PC-3 (cell line): ENCODE measurements around the gene HLA-DPA1. TPM values are rescaled to one million over a fixed set of nuclear protein-coding genes. Genes with fewer than 3 reads are reported as not detected.

Source experiments
- ATAC-seq: fragments of 200-7000 bp; cut with Tn5 transposase; 2 replicates; pipeline ENCODE4 v1.9.1; 2020; ENCODE audit warnings: mild to moderate bottlenecking, moderate library complexity
- BruUV-seq: library from RNA; stranded (reverse); fragments of 400-500 nt; replicated peaks from 2 replicates; lab custom pipeline; 2021; lab: Mats Ljungman, UMichigan
- CTCF ChIA-PET: fragments of 300-600 bp; sonication (Branson Sonifier 250); formaldehyde crosslinking; loops from one replicate; lab custom pipeline; 2022; ENCODE audit warnings: antibody characterized with exemption; lab: Charles Lee
- POLR2A ChIA-PET: fragments of 300-600 bp; sonication (Branson Sonifier 250); formaldehyde crosslinking; loops from one replicate; lab custom pipeline; 2022; ENCODE audit warnings: antibody characterized with exemption; ENCODE audit not compliant: unreplicated experiment; lab: Charles Lee
- DNase-seq: peaks from one replicate; pipeline ENCODE4 v3.0.0-alpha.2; 2015
- H2AFZ ChIP-seq: fragments of 300-600 bp; sonication (generic); 2 replicates; pipeline ENCODE4 v1.6.0; 2016; ENCODE audit warnings: antibody characterized with exemption, low read length
- H3F3A ChIP-seq: fragments of 300-600 bp; sonication (generic); one replicate; pipeline ENCODE4 v1.6.0; 2017; ENCODE audit warnings: antibody characterized with exemption, low read length, control low read depth, mild to moderate bottlenecking; ENCODE audit not compliant: unreplicated experiment
- H3K27ac ChIP-seq: fragments of 300-600 bp; sonication (generic); 2 replicates; pipeline ENCODE4 v1.5.1; 2016; ENCODE audit warnings: mild to moderate bottlenecking, low read length
- H3K27me3 ChIP-seq: fragments of 300-600 bp; sonication (generic); 2 replicates; pipeline ENCODE4 v1.6.1; 2016; ENCODE audit warnings: low read length, mixed read lengths
- H3K36me3 ChIP-seq: fragments of 300-600 bp; sonication (generic); 2 replicates; pipeline ENCODE4 v1.6.1; 2016; ENCODE audit warnings: low read depth, mixed run types, low read length, mixed read lengths
- H3K4me1 ChIP-seq: fragments of 300-600 bp; sonication (generic); 2 replicates; pipeline ENCODE4 v1.5.1; 2016; ENCODE audit warnings: low read length; ENCODE audit not compliant: insufficient read depth
- H3K4me2 ChIP-seq: fragments of 300-600 bp; sonication (generic); 2 replicates; pipeline ENCODE4 v1.6.0; 2016; ENCODE audit warnings: low read length
- H3K4me3 ChIP-seq: fragments of 300-600 bp; sonication (generic); 2 replicates; pipeline ENCODE4 v1.5.1; 2016; ENCODE audit warnings: mild to moderate bottlenecking, low read length, mixed read lengths
- H3K79me2 ChIP-seq: fragments of 300-600 bp; sonication (generic); 2 replicates; pipeline ENCODE4 v1.6.1; 2017; ENCODE audit warnings: low read length, mixed read lengths
- H3K9ac ChIP-seq: fragments of 300-600 bp; sonication (generic); 2 replicates; pipeline ENCODE4 v1.6.0; 2016; ENCODE audit warnings: mild to moderate bottlenecking, low read length
- H3K9me2 ChIP-seq: fragments of 300-600 bp; sonication (generic); replicated peaks from 2 replicates; pipeline ENCODE4 v1.6.1; 2016; ENCODE audit warnings: mixed run types, low read length, mixed read lengths
- H3K9me3 ChIP-seq: fragments of 300-600 bp; sonication (generic); 2 replicates; pipeline ENCODE4 v1.6.1; 2016; ENCODE audit warnings: low read length, mixed read lengths
- H4K20me1 ChIP-seq: fragments of 300-600 bp; sonication (generic); 2 replicates; pipeline ENCODE4 v1.6.1; 2016; ENCODE audit warnings: low read length, mixed read lengths
- CTCF ChIP-seq: fragments of 300-600 bp; sonication (generic); conservative IDR thresholded peaks from 2 replicates; pipeline ENCODE4 v1.5.1; 2017; ENCODE audit warnings: antibody characterized with exemption, low read depth, mild to moderate bottlenecking, low read length
- EZH2 ChIP-seq: fragments of 300-600 bp; sonication (generic); IDR thresholded peaks from one replicate; pipeline ENCODE4 v1.6.1; 2017; ENCODE audit warnings: antibody characterized with exemption, mild to moderate bottlenecking, low read length; ENCODE audit not compliant: unreplicated experiment
- EZH2phosphoT487 ChIP-seq: fragments of 300-600 bp; sonication (generic); IDR thresholded peaks from 2 replicates; pipeline ENCODE4 v1.6.1; 2018; ENCODE audit warnings: mild to moderate bottlenecking, antibody characterized with exemption, low read length, borderline replicate concordance
- intact Hi-C: fragments of 100-400 bp; cut with micrococcal nuclease; formaldehyde crosslinking; loops from 2 replicates; pipeline ENCODE4 v1.9.0; 2023
- total RNA-seq: library from RNA; depleted of rRNA; stranded (reverse); fragments of >200 nt; gene quantifications from 2 replicates; pipeline ENCODE4 v1.2.3, GENCODE V29; 2014

Gene HLA-DPA1
- total RNA-seq, 1 experiment from 2014 or later, result not detected

- Histone ChIP-seq H3K27ac (no peak overlapping the region), H3K9me2 (no peaks in the 10 kb centered on the region), H3K4me3 (no peak overlapping the region), H4K20me1 (no peaks in the 10 kb centered on the region), H3F3A (no peaks in the 10 kb centered on the region), H3K9ac (no peak overlapping the region), H3K79me2 (no peaks in the 10 kb centered on the region), H3K4me2 (no peak overlapping the region), H3K36me3 (no peaks in the 10 kb centered on the region), H3K9me3 (no peaks in the 10 kb centered on the region), H2AFZ (no peak overlapping the region), H3K27me3 (peaks cover 61% of the 10 kb centered on the region), H3K4me1 (no peaks in the 10 kb centered on the region)
- BruUV-seq, result no TSS peak
- POLR2A ChIA-PET, result no interaction called here
- intact Hi-C loops, result no loop called here
- CTCF ChIA-PET, result no interaction called here
- DNase-seq, result no peak
- no peak for TF ChIP-seq EZH2phosphoT487
- TF ChIP-seq EZH2, result no peak
- no peak for TF ChIP-seq CTCF
- no peak for ATAC-seq
Measured at GRCh38 chr6:33036535-33036934, 36.9 kb downstream of the HLA-DPA1 start.

DNA sequence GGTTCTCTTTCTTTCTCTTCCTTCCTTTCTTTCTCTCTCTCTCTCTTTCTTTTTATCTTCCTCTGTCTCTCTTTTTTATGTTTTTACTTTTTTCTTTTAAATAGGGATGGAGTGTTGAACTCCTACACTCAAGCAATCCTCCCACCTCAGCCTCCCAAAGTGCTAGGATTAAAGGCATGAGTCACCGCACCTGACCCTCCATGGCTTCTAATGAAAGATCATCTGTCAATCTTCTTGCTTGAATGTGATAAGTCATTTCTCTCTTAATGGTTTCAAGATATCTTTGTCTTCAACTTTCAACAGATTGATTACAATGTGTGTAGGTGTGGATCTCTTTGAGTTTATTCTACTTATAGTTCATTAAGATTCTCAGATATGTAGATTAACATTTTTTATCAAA, 38.9 kb downstream of the HLA-DPA1 start:
- Histone ChIP-seq H3K9me2 (no peaks in the 10 kb centered on the region), H3K27me3 (peaks cover 77% of the 10 kb centered on the region), H3K4me1 (no peaks in the 10 kb centered on the region), H3K9ac (no peak overlapping the region), H4K20me1 (no peaks in the 10 kb centered on the region), H3K79me2 (no peaks in the 10 kb centered on the region), H2AFZ (no peak overlapping the region), H3K9me3 (no peaks in the 10 kb centered on the region), H3K4me2 (no peak overlapping the region), H3K4me3 (no peak overlapping the region), H3F3A (no peaks in the 10 kb centered on the region), H3K27ac (no peak overlapping the region), H3K36me3 (no peaks in the 10 kb centered on the region)
- DNase-seq (no peak), ATAC-seq (no peak)
- TF ChIP-seq EZH2phosphoT487, result no peak
- no peak for TF ChIP-seq EZH2
- TF ChIP-seq CTCF, result no peak
- intact Hi-C loops, result no loop called here
- CTCF ChIA-PET, result no interaction called here
- no TSS peak for BruUV-seq
- POLR2A ChIA-PET, result no interaction called here

GRCh38 chr6:33030245-33030644, 43.2 kb downstream of the HLA-DPA1 start:
- H3K4me2 ChIP-seq, result no peak overlapping the region
- ChIA-PET CTCF (no interaction called here), POLR2A (no interaction called here)
- DNase-seq, result no peak
- H3K79me2 ChIP-seq, result no peaks in the 10 kb centered on the region
- no TSS peak for BruUV-seq
- ATAC-seq, result no peak
- TF ChIP-seq EZH2phosphoT487 (no peak), CTCF (no peak), EZH2 (no peak)
- no peaks in the 10 kb centered on the region for H3K9me3 ChIP-seq
- no peaks in the 10 kb centered on the region for H3K4me1 ChIP-seq
- H4K20me1 ChIP-seq, result no peaks in the 10 kb centered on the region
- intact Hi-C loops, result no loop called here
- H3K4me3 ChIP-seq, result no peak overlapping the region
- H3K27ac ChIP-seq, result no peak overlapping the region
- no peaks in the 10 kb centered on the region for H3F3A ChIP-seq
- no peak overlapping the region for H2AFZ ChIP-seq
- H3K27me3 ChIP-seq, result peaks cover 74% of the 10 kb centered on the region
- H3K36me3 ChIP-seq, result no peaks in the 10 kb centered on the region
- no peak overlapping the region for H3K9ac ChIP-seq
- no peaks in the 10 kb centered on the region for H3K9me2 ChIP-seq
